Measurements from ENCODE around the gene FBXL15.

GRCh38 chr10:102418622-102419268 is 1.9 kb upstream of the FBXL15 start, which contains the start of gene PSD:
- TF ChIP-seq POLR2A (IDR thresholded peaks at IDR 0.05) (no peak), CTCF (IDR thresholded peaks at IDR 0.05 in 4 of 5, conservative IDR thresholded peaks at IDR 0.05 in 1 of 5) (no peak)
